ENCODE measurements around the gene KCNK18. TPM values are rescaled to one million over a fixed set of nuclear protein-coding genes. Genes with fewer than 3 reads are reported as not detected.

KCNK18 gene
- total RNA-seq, result not detected in 2 replicates

DNA sequence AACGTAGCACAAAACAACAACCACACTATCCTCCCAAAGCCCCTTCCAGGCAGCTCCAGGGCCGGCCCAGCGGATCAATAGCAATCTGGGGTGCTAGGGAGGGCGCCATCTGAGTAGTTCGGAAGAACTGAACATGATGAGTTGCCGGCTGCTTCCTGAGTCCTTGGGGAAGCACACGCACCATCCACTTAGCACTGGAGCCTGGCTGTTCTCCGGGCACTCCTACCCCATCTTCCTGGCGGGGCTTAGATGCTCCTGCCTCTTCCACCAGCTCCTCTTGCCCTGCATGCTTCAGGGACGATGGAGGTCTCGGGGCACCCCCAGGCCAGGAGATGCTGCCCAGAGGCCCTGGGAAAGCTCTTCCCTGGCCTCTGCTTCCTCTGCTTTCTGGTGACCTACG lies at the start of gene KCNK18:
Gene KCNK18 (plus strand): TSS at position 301 of the 400 bp plus-strand sequence. CDS start 0 bp downstream, at position 301.

DNA sequence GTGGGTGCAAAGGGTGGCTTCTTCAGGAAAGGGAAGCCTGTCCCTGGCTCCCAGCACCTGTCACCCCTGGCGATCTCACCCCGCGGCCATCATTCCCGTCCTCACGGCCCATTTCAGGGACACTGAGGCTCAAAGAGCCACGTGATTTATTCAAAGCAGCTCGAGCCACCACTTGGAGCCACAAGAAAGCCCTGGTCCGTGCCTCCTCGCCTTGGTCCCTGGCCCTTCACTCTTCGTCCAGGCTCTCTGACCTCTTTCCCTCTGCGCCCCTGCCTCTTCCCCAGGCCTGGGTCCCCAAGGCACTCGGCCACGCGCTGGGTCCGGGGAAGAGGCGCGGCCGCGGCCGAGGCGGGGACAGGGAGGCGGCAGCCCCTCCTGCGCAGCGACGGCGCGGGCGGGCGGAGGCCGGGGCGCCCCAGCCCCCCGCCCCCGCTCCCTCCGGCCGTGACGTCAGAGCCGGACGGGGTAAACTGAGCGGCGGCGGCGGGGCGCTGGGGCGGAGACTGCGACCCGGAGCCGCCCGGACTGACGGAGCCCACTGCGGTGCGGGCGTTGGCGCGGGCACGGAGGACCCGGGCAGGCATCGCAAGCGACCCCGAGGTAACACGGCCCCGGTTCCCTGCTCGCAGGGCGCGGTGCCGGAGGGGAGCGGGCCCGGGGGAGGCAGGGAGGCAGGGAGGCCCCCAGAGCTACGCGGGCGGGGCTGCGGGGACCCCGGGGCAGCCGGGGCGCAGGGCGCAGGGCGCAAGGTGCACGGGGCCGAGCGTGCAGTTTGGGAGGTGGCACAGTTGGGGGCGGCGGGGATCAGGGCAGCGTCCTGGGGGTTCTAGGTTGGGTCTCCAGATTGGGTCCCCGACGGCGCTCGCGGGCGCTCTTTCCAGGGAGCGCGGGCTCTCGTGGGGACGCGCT lies 43.6 kb downstream of the KCNK18 start, which contains the start of gene SLC18A2:
Gene SLC18A2 (plus strand): TSS at position 494 of the 909 bp plus-strand sequence. CDS start 580 bp downstream, outside the sequence.

Small RNA genes within 50 kb of the gene (small RNA-seq; reads per million reads assigned to genes)
- gene MIR3663, result not detected

Other genes starting within 250 kb of the KCNK18 start
- gene SHTN1, start 192.3 kb upstream of the KCNK18 start, total RNA-seq, result 6.4 and 6.9 TPM in 2 replicates
- gene VAX1, start 59.2 kb upstream of the KCNK18 start, total RNA-seq, result not detected in 2 replicates
- under 0.01 TPM in 1 of 2 replicates, not detected in the other for gene SLC18A2, start 43.6 kb downstream of the KCNK18 start, total RNA-seq
- 48.6 and 53.5 TPM in 2 replicates for gene PDZD8, start 178.0 kb downstream of the KCNK18 start, total RNA-seq